Adrenal gland (tissue), 12 donors: ENCODE data around the gene EIPR1. TPM values are rescaled to one million over a fixed set of nuclear protein-coding genes. Genes with fewer than 3 reads are reported as not detected.

Source experiments
- DNase-seq, 7 donors: peaks; one replicate each; pipeline ENCODE4 v3.0.0-alpha.2; 2019 to 2020
- H3K27ac ChIP-seq, 5 donors: fragments of 200-600 bp; sonication (generic) in 4 of 5; 1 replicate in 3 of 5; 2 replicates in 2 of 5; pipeline versions ENCODE4 v1.5.1 to v1.8.0; 2016 to 2020; ENCODE audit warnings: mild to moderate bottlenecking in 1 of 5
- H3K27me3 ChIP-seq: fragments of 200-600 bp; 2 replicates; pipeline ENCODE4 v1.8.0; 2021
- H3K36me3 ChIP-seq, 2 donors: fragments of 200-600 bp; replicated peaks in 1 of 2; 1 replicate in 1 of 2; 2 replicates in 1 of 2; pipeline versions ENCODE4 v1.5.1 to v1.8.0; 2018 to 2022
- H3K4me1 ChIP-seq, 2 donors: fragments of 200-600 bp; replicated peaks in 1 of 2; 1 replicate in 1 of 2; 2 replicates in 1 of 2; pipeline versions ENCODE4 v1.5.1 to v1.8.0; 2018 to 2021
- H3K4me3 ChIP-seq, 4 donors: fragments of 200-600 bp; sonication (generic) in 3 of 4; one replicate each; pipeline ENCODE4 v1.5.1; 2016 to 2018
- H3K9me3 ChIP-seq, 3 donors: fragments of 200-600 bp; sonication (generic) in 1 of 3; replicated peaks in 1 of 3; 1 replicate in 2 of 3; 2 replicates in 1 of 3; pipeline versions ENCODE4 v1.5.1 to v1.8.0; 2016 to 2021
- POLR2A ChIP-seq, 2 donors: fragments of 450-650 bp; IDR thresholded peaks; one replicate each; pipeline ENCODE4 v1.6.1; 2017; ENCODE audit warnings: antibody characterized with exemption in 2 of 2, mild to moderate bottlenecking in 2 of 2, moderate library complexity in 1 of 2
- WGBS, 4 donors: extraction: QIAGEN DNeasy Blood & Tissue Kit in 2 of 4; methylation state at CpG; one replicate each; pipeline versions ENCODE4 v1.1.5 to v1.1.7; 2013 to 2017; 5-methylcytosine and 5-hydroxymethylcytosine counted together
- intact Hi-C, 2 donors: fragments of 100-400 bp; cut with DNase I; formaldehyde crosslinking; loops; one replicate each; pipeline versions ENCODE4 v1.14.1 to v1.15.0; 2022 to 2023
- polyA plus RNA-seq, 3 donors: library from polyadenylated mRNA; stranded (reverse); fragments of 200-250 nt in 2 of 3; fragments of 350-450 nt in 1 of 3; fragmentation: Illumina TruSeq in 1 of 3; extraction: RNeasy Lipid Tissue Mini Kit (QIAGEN cat#74804) in 1 of 3; gene quantifications; one replicate each; pipeline ENCODE4 v1.2.3, GENCODE V29; 2013 to 2014
- total RNA-seq, 9 donors: library from RNA; depleted of rRNA in 4 of 9; stranded (reverse); fragments of >200 nt in 4 of 9; fragments of 120-200 nt in 1 of 9; fragmentation: NEBNext Ultra II Directional in 1 of 9; extraction: Animal tissue kit (Norgen Biotek cat#: 25700) in 1 of 9; gene quantifications; one replicate each; pipeline versions ENCODE4 v1.1.0 to v1.2.4, GENCODE V29; 2013 to 2023
- TF ChIP-seq, protein P1 (sequence below), 6 experiments: fragments of 450-650 bp in 4 of 6; fragments of 200-600 bp in 2 of 6; sonication (generic) in 1 of 6; IDR thresholded peaks; 1 replicate in 5 of 6; 2 replicates in 1 of 6; pipeline versions ENCODE4 v1.5.1 to v1.8.0; 2016 to 2021; ENCODE audit warnings: antibody characterized with exemption in 6 of 6, mild to moderate bottlenecking in 2 of 6, moderate library complexity in 1 of 6
- donor health status: healthy with polysubstance abuse.
- donor health status: Bipolar disorder and iron deficiency.
- donor health status: DM: yes; HTN: yes; CAD: no.
- donor health status: DM: no; HTN: no; CAD: no.
- donor health status: DM: no; HTN: no; CAD: no.
- donor health status: DM: yes; HTN: yes; CAD: no.

EIPR1 gene
- total and polyA plus RNA-seq, 12 donors = 10.3 to 37.9 (median 28.5) TPM

DNA sequence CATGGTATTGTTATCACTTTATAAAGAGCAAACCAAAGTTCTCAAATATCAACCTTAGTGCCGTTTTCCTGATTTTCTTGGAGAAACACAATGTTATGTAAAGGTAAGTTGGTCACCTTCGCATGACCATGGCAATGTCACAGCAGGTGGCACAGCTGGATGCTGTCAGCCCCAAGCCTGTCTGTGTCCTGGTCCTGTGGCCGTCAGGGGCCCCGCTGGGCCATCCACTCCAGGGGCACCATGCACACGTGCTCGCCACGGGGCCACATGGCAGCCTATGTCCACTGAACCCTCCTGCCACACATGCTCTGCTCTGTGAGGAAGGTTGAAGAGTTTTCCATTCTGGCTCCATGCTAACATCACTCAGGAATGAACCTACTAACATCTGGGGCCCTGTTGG lies 85.9 kb downstream of the EIPR1 start:
- Histone ChIP-seq H3K27me3 (no peaks in the 10 kb centered on the region), H3K36me3 (no peaks in the 10 kb centered on the region), H3K4me1 (no peaks in the 10 kb centered on the region), H3K4me3 (no peak overlapping the region), H3K9me3 (no peaks in the 10 kb centered on the region), H3K27ac (no peak overlapping the region)
- DNase-seq = peak in 3 of 7 donors; percentile 7 to 36 (median 12)
- intact Hi-C loops = no loop called here
- no peak for TF ChIP-seq POLR2A (IDR thresholded peaks at IDR 0.05)
- 92 to 97% (median 94%) methylated on average over 4 to 7 of the region's 7 CpGs for WGBS, 4 donors

DNA sequence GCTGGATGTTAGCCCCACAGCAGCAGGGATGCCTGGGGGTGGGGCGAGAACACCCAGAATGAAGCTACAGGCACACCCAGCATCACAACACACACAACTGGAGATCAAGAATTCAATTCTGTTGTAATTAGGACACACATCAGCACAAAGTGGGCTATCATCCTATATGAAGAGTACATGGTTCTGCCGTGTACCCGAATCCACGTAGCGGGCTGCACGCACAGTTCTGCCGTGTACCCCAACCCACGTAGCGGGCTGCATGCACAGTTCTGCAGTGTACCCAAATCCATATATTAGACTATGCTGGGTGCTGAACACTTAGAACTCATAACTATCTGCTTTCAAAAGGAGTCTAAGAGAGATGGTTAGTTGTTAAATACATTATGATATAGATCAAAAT lies 86.5 kb downstream of the EIPR1 start:
- Histone ChIP-seq H3K9me3 (no peaks in the 10 kb centered on the region), H3K4me1 (no peaks in the 10 kb centered on the region), H3K27me3 (no peaks in the 10 kb centered on the region), H3K27ac (no peak overlapping the region), H3K4me3 (no peak overlapping the region), H3K36me3 (no peaks in the 10 kb centered on the region)
- TF ChIP-seq POLR2A (IDR thresholded peaks at IDR 0.05) = no peak
- TF ChIP-seq, protein P1, sequence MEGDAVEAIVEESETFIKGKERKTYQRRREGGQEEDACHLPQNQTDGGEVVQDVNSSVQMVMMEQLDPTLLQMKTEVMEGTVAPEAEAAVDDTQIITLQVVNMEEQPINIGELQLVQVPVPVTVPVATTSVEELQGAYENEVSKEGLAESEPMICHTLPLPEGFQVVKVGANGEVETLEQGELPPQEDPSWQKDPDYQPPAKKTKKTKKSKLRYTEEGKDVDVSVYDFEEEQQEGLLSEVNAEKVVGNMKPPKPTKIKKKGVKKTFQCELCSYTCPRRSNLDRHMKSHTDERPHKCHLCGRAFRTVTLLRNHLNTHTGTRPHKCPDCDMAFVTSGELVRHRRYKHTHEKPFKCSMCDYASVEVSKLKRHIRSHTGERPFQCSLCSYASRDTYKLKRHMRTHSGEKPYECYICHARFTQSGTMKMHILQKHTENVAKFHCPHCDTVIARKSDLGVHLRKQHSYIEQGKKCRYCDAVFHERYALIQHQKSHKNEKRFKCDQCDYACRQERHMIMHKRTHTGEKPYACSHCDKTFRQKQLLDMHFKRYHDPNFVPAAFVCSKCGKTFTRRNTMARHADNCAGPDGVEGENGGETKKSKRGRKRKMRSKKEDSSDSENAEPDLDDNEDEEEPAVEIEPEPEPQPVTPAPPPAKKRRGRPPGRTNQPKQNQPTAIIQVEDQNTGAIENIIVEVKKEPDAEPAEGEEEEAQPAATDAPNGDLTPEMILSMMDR (IDR thresholded peaks at IDR 0.05) = no peak
- intact Hi-C loops = no loop called here
- DNase-seq = peak in 1 of 7 donors; percentile 36
- WGBS, 4 donors = 95 to 100% (median 97%) methylated on average over 9 of the region's 9 CpGs

DNA sequence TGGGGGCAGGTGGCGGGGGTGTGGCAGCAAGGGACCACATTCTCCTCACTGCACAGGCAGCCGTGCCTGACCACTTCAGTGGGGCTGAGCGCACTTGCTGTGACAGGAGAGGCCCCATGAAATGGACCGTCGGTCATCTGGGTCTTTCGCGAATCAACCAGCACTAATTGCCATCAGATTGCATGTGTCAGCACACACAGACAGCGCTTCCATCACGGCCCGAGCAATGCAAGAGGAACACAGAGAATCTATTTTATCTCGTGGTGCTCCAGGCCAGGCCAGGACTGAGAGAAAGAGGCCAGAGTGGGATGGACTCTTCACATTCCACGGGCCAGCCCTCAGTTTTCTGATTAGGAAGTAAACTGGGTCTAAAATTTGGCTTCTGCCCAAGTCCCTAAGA lies 87.0 kb downstream of the EIPR1 start:
- 88 to 98% (median 91%) methylated on average over 9 to 12 of the region's 12 CpGs for WGBS, 4 donors
- Histone ChIP-seq H3K4me1 (no peaks in the 10 kb centered on the region), H3K9me3 (no peaks in the 10 kb centered on the region), H3K27me3 (no peaks in the 10 kb centered on the region), H3K27ac (no peak overlapping the region), H3K36me3 (no peaks in the 10 kb centered on the region), H3K4me3 (no peak overlapping the region)
- TF ChIP-seq, protein P1 (IDR thresholded peaks at IDR 0.05) = no peak
- TF ChIP-seq POLR2A (IDR thresholded peaks at IDR 0.05) = no peak
- intact Hi-C loops = no loop called here
- DNase-seq = peak in 2 of 7 donors; percentile 11 to 49

DNA sequence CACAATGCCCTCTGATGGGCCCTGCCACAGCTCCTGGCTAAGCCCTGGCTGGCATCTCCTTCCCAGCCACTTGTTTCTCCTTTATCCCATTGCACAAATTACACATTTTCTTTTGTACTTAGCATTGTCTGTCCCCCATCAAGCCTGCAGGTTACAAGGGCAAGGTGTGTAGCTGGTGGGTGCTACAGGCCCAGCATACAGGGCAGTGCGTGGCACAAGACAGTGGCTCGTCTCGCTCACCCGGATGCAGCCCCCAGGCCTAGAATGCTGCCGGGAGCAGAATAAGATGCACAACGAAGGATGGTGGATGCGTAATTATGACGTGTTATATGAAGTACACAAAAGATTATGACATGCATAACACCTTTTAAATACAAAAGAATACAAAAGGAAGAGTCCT lies 87.6 kb downstream of the EIPR1 start:
- WGBS, 4 donors = 96 to 99% (median 97%) methylated on average over 8 of the region's 8 CpGs
- Histone ChIP-seq H3K27me3 (no peaks in the 10 kb centered on the region), H3K9me3 (no peaks in the 10 kb centered on the region), H3K27ac (no peak overlapping the region), H3K36me3 (no peaks in the 10 kb centered on the region), H3K4me1 (no peaks in the 10 kb centered on the region), H3K4me3 (no peak overlapping the region)
- no peak for DNase-seq
- TF ChIP-seq POLR2A (IDR thresholded peaks at IDR 0.05) = no peak
- TF ChIP-seq, protein P1 (IDR thresholded peaks at IDR 0.05) = no peak
- intact Hi-C loops = no loop called here

DNA sequence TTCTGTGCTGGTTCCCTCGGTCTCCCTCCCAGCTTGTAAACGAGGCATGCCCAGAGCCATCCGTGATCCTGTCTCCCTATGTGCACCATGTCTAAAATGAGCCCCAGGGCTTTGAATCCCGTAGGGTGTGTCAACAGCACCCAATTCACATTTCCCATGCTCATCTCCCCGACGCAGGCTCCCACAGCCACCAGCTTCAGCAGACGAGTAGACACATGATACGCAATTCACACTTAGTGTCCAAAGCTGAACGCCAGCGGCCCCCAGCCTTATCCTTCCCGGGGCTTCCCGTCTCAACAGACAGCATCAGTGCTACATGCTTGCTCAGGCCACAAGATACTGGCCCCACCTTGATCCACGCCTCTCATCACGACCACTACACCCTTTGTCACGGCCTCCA lies 88.1 kb downstream of the EIPR1 start:
- Histone ChIP-seq H3K4me1 (no peaks in the 10 kb centered on the region), H3K4me3 (no peak overlapping the region), H3K27me3 (no peaks in the 10 kb centered on the region), H3K27ac (no peak overlapping the region), H3K36me3 (no peaks in the 10 kb centered on the region), H3K9me3 (no peaks in the 10 kb centered on the region)
- TF ChIP-seq POLR2A (IDR thresholded peaks at IDR 0.05) = no peak
- TF ChIP-seq, protein P1 (IDR thresholded peaks at IDR 0.05) = no peak
- intact Hi-C loops = no loop called here
- WGBS, 4 donors = 93 to 97% (median 96%) methylated on average over 15 of the region's 15 CpGs
- peak in 1 of 7 donors; percentile 55 for DNase-seq
